Stimulated activated CD8-positive, alpha-beta memory T cell treated with anti-CD3 and anti-CD28 coated beads, Interleukin-12 subunit alpha, Interleukin-12 subunit beta, amount 100 ng/mL, for 1 hour (primary cell): Measurements from ENCODE around the gene SLC35F6.
"Not testable (repeated sequence)": the region's sequence is repeated elsewhere in the genome, so short reads cannot be mapped to it uniquely, and the experiment has no call there.

Experiments used
- DNase-seq: peaks from one replicate; pipeline ENCODE4 v3.0.0-alpha.2; 2020; ENCODE audit warnings: low read depth

SLC35F6 gene

DNA sequence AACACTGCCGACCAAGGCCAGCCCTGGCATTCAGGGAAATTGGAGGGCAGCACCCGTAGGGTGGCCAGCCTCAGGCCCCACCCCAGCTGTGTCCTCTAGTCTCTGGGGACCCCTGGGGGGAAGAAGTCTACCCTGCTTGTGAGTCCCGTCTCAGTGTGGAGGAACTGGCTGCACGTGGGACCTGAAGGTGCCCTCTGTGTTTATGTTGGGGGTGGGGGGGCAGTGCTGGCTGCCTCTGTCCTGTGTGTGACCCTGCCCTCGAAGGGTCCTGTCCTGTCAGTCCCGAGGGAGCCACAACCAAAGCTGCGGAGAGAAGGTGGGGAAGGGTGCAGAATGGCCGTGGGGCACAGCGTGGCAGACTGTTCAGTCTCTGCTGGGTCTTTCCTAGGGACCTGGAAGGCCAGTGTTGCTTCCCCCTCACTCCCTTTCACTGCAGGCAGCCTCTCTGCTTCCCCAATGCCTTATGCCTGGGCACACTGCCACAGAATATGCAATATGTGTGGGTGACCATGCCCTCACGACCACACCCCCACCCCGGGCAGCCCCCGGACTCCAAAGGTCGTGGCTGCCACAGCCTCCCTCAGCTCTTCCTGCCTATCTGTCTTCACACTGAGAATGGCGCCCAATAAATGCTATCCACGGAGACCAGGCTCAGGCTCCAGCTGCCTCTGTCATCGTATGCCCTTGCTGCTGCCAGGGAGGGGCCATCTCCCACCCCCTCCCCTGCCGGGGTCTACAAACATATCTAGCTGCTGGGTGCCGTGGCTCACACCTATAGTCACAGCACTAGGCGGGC is 33.3 kb upstream of the SLC35F6 start:
- no peak for DNase-seq

DNA sequence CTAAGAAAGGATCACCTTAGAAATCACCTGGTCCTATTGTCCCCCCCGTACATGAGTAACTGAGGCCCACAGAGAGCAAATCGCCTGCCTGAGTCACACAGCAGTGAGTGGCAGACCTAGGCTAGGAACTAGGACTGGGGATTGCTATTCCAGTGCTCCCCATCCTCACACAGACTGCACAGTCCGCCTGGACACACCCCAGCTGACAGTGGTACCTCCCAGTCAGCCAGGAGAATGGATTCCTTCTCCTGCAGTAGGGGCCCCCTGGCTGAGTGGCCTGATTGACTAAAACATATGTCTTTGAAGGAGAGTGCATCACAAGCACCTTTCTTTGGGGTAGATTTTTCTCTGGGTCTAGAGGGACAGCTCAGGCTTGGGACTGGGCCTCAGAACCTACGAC is 32.4 kb upstream of the SLC35F6 start:
- DNase-seq = no peak

DNA sequence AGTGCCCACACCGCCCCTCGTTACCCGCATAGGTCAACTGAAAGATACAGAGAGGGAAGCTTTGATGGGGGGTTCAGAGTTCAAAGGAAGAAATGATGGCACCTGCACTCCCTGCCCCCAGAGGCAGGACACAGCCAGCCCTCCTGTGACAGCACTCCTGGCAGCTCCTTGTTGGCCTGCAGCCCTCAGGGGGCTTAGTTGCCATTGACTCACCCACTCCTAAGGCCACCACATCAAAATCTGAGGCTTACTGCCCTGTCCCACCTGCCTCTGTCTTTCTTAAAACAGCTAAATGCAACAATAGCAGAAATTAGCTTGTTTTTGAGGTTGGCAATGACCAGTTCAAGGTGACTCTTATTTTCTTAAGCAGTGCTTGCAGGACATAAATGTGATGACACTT is 31.6 kb upstream of the SLC35F6 start:
- DNase-seq = no peak

DNA sequence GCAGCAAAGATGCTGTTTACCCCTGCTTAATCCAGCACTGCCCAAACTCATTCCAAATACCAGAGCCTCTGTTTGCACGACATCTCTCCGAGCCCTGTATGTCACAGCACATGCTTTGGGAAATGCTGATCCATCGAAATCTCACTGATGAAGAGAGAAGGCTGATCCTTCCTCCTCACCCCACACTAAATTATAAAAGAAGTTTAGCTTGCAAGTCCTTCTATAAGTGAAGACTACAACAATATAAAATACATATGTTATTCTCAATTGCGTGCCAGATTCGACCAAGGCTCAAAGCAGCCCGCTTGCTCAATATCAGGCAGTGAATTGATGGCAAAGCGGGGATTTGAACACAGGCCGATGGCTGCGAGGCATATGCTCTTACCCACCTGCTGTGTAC is 30.7 kb upstream of the SLC35F6 start:
- no peak for DNase-seq

DNA sequence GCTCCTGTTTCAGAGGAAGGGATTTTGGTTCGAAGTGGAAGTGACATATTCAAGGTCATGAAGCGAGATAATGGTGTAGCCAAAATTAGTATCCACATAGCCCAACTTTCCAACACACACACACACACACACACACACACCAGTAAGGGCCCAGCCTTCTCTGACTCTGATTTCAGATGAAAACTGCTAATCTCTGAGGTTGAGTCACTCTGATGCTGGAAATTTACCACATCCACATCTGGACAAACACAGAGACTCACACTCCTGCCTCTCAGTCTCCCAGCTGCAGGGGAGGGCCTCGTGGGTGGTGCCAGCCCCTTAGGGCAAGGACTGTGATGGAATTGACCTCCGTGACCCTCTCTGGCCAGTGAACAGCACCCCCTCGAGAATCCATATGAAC is 29.0 kb upstream of the SLC35F6 start:
- no peak for DNase-seq

DNA sequence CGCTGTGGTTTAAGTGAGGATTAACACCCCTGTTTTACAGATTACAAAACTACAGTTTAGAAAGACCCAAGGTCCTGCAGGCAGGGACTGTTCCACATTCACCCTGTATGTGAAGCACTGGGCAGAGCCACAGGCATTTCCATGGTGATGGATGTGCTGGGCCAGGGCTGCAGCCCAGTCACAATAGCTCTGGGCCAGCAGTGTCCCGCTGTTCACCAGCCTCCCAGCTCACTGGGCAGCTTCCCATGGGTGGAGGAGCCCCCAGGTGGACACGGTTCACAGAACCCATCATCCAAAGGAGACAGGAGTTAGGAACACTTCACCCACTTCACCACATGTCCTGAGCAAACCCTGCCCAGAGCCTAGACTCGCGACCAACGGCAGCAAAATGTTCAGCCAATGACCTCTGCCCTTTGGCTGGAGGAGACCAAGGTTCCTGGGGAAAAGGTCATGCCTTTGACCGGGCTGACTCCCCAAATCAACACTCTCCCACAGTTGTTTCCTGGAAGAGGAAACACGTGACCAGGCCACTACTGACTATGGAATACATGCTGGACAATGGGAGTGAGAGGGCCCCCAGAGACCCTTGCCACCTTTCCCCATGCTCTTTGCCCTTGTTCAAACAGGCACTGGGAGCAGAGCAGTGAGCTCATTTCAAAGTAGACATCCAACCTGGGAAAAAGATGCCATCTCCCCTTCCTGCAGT is 28.0 kb upstream of the SLC35F6 start:
- DNase-seq = no peak

DNA sequence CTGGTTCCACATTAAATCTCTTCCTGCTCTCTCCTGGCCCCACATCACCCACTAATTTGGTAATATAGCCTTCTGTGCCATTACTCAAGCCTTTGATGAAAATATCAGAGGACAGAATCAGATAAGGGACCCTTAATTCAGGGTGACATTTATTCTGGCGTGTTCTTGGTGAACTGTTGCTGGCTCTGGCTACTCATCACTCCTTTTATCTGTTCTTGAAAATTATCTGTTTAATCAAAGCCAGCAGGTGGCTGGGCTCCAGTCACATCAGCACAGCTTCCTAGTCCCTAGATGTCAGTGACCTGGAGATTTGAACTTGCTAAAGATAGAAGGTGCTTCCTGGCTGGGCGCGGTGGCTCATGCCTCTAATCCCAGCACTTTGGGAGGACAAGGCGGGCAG is 26.9 kb upstream of the SLC35F6 start:
- no peak for DNase-seq

DNA sequence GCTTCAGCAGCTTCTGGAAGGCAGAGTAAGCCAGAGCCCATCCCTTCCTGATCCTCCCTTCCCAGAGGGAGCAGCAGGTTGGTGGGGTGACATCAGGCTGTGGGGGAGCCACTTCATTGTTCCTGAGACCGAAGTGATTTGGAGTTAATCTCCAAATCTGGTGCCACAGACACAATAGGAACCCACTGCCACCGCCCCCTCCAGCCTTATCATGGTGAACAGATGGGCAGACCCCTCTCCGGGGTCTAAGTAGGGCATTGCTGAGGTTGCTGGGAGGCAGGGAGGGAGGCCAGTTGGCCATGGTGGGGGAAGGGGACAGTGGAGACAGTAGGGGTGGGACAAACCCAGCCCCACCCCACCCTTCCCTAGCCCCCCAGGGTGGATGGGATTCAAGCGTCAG is 25.6 kb upstream of the SLC35F6 start:
- DNase-seq = no peak

DNA sequence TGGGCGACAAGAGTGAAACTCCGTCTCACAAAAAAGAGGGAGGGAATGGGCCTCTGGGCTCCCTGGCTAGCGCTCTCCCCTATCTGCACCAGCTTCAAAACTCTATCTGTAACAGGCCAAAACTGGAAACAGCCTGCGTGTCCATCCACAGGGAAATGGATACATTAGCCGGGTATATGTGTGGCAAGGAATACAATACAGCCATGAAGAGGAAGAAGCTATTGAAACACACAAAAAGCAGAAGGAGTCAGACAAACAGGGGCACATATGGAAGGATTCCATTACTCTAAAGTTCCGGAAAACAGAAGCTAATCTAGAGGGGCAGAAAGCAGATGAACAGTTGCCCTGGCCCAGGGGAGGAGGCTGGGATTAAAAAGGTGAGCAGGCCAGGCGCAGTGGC is 24.6 kb upstream of the SLC35F6 start:
- no peak for DNase-seq

DNA sequence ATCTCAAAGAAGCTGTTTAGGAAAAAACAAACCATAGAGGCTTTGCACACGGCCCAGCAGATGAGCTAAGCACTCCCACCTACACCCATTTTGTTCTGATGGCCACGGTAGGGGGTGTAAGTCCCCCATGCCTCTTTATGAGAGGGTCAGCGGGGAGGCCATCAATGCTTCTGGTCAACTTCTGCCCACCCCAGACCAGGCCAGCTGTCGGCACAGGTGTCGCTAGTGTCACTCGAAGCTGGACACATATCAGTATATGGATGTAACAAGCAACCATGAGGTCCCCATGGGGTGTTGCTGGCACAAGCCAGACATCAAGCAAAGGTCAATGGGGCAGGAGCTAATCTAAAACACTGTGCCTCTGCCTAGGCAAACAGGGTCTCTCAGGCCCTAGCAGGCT is 23.7 kb upstream of the SLC35F6 start:
- DNase-seq = no peak

DNA sequence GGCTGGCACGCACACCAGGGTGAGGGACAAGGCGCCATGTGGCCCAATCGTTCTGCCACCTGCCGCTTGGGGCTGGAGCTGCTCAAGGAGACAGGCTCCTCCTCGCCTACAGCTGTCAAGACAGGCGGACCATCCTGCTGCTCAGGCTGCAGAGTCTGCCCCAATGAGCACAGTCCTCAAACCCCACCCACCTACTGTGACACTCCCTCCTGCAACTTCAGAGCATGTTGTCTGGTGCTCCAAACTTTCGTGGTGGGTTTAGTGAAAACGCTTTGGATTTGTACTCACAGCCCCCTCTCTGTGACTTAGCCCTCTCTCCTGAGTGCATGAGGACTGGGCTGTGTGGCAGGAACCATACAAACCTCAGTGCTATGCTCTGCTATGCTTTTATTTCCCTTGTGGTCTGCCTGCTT is 23.2 kb upstream of the SLC35F6 start:
- DNase-seq = no peak

DNA sequence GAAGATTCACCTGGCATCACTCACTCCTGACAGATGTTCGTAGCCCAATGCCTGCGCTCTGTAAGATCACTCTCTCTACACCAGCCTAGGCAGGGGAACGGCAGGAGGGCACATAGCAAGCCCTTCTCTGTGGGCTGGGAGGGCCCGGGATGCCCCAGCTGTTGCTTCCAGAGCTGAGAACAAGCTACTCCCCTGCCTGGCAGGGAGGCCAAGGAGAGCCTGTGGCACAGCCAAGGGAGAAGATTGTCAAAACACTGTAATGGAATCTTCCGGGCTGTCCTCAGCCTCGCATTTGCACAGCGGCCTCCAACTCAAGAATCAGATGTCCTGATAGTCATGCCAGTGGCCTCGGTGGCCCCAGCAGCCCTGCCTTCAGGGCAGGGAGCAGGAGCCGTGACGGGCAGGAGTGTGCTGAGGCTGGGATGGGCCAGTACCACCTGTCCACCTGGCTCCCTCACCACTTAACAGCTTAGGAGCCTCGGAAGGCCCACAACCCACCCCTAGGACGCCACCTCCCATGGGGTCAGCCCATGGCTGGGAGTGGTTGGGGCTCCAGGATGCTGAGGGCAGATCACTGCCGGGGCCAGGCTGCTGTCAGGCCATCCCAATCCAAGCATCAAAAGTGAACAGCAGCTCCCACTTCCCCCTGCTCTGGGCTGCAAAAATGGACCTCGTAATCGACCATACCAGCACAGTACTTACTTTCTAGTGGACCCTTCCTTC is 21.9 kb upstream of the SLC35F6 start:
- no peak for DNase-seq

DNA sequence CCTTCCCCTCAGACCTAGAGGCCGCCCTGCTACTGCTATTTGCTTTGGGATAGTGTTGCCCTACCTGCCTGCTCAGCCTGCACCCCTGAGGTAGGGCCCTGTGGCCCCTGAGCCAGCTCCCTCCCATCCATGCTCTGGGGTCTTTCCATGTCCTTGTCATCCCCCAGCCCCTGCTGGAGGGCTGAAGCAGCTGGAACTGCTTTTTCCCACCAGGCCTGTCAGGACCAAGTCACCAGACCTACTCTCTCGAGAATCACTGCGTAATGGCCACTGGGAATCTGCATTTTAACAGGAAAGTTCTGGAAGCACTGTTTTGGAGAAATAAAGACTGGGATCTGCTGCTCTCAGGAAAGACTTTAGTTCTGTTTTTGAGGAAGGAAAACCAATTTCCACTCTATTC is 20.2 kb upstream of the SLC35F6 start:
- DNase-seq = no peak

DNA sequence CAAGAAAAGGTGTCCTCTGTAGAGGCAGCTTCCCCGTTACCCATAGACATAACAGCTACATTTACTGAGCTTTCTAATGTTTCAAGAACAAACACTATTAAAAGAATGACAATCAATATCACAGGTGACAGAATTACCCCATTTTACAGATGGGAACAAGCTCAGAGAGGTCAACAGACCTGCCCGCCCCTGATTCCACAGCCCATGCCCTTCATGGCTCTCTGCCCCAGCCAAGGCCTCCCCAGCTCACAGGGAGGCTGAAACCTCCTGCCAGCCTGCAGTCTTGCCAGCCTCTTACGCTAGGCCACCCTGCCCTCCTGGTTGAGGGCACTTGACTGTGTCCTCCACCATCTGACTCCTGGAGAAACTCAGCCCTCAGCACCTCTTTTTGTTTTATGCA is 19.1 kb upstream of the SLC35F6 start:
- DNase-seq = no peak

DNA sequence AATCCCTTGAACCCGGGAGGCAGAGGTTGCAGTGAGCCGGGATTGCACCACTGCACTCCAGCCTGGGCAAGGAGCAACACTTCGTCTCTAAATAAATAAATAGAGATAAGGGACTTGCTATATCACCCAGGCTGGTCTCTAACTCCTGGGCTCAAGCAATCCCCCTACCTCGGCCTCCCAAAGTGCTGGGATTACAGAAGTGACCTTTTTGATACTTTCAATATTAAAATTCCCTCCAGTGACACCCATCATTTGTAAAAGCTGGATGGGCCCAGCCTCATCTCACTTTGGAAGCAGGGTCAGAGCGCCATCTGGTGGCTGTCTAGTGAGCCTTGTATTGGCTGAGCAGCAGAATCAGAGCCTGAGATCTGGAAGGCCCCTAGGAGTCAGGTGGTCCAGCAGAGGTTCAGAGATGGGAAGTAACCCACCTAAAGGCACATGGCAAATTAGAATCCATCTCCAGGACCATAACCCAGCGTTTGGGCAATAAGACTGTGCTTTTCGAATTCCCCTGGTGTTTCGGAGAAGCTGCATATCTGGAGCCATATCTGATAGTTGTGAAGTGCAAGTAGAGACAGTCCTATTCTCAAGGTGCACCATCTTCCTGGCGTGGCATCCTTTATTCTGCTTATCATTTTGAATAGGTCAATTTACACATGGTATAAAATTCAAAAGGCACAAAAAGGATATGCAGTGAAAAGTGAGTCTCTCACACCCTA is 18.3 kb upstream of the SLC35F6 start:
- peak; percentile 68 for DNase-seq

DNA sequence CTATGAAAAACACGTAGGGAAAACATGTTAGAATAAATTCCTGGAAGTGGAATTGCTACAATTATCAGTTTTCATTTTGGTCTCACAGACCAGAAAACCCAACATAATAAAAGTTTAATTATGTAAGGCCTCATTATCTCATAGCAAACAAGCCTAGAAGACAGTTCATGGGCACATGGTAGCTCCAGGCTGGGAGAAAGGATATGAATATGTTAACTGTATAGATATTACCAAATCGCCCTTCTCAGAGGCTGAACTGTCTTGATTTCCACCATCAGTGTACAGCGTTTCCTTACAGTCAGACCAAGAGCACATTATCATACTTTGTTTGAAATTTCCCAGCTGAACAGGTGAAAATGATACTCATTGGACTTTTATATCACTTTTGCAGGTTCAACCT is 17.1 kb upstream of the SLC35F6 start:
- DNase-seq = no peak

DNA sequence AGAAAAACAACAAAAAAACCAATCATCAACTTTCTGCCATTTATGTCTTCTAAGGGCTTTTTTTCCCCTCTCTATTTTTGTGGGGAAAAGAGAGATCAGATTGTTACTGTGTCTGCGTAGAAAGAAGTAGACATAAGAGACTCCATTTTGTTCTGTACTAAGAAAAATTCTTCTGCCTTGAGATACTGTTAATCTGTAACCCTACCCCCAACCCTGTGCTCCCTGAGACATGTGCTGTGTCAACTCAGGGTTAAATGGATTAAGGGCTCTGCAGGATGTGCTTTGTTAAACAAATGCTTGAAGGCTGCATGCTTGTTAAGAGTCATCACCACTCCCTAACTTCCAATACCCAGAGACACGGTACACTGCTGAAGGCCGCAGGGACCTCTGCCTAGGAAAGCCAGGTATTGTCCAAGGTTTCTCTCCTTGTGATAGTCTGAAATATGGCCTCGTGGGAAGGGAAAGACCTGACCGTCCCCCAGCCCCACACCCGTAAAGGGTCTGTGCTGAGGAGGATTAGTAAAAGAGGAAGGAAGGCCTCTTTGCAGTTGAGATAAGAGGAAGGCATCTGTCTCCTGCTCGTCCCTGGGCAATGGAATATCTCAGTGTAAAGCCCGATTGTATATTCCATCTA is 14.2 kb upstream of the SLC35F6 start:
- DNase-seq = not testable (repeated sequence)

DNA sequence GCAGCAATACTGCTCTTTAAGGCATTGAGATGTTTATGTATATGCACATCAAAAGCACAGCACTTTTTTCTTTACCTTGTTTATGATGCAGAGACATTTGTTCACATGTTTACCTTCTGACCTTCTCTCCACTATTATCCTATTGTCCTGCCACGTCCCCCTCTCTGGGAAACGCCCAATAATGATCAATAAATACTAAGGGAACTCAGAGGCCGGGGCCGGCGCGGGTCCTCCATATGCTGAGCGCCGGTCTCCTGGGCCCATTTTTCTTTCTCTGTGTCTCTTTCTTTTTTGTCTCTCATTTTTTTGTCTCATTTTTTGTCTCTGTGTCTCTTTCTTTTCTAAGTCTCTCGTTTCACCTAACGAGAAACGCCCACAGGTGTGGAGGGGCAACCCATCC is 13.6 kb upstream of the SLC35F6 start:
- not testable (repeated sequence) for DNase-seq

DNA sequence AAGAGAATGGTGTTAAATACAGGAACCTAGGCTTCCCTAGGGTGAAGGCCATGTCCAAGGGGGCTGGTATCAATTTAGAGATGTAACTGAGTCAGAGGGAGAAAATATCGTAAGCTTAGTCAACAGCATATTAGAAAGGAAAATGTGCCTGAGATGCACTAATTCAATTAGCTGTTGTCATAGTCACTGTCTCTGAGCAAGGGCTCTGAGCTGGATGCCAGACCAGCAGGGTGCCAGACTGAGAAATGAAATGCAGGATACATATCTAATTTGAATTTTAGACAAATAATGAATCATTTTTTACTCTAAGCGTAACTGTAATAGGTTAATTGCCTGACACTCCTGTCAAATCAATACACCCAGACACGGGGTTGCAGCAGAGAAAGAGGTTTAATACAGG is 11.4 kb upstream of the SLC35F6 start:
- DNase-seq = no peak

DNA sequence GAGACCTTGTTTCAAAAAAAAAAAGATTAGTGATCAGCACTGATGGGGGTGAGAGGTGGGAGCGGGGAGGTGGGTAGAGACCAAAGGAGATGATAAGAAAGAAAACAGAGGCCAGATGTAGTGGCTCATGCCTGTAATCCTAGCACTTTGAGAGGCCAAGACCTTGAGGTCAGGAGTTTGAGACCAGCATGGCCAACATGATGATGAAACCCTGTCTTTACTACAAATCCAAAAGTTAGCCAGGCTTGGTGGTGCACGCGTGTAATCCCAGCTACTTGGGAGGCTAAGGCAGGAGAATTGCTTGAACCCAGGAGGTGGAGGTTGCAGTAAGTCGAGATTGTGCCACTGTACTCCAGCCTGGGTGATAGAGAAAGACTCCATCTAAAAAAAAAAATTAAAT is 9.5 kb upstream of the SLC35F6 start:
- DNase-seq = no peak

DNA sequence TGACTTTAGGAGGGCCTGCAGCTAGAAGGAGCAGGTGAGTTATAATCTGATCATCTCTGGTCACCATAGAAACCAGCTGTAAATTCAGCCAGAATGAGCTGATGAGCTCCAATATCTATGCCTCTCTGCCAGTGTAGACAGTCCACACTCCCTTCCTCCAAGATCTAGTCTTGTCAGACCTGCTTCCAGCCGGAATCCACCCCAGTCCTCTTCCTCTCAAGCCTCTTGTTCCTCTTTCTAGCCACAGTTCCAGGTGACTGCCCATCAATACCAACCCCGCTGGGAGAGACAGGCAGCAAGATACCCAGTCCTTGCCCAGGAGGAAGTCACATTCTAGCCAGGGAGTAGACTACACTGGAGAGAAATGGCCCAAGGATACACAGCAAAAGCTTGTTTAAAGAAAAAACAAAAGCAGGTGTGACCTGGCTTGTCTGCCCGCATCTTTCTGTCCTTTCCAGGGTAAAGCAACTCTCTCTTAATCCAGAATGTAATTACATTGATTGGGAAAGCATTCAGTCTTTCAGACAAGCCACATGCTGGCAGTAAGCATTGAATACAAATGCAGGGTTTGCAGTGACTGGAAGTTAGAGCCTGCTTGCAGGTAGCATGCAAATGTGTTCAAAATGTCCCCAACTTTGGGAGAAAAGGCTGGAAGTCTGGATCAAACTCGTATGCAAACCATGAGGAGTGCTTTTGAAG is 9.0 kb upstream of the SLC35F6 start:
- DNase-seq = no peak
